H1 (cell line): ENCODE measurements around the gene ZNF592. TPM values are rescaled to one million over a fixed set of nuclear protein-coding genes. Genes with fewer than 3 reads are reported as not detected.

Experiments used
- CTCF ChIA-PET: fragments of 300-600 bp; sonication (Branson Sonifier 250); formaldehyde crosslinking; loops from one replicate; lab custom pipeline; 2021; ENCODE audit not compliant: partially characterized antibody; lab: Charles Lee
- POLR2A ChIA-PET: fragments of 300-600 bp; sonication (Branson Sonifier 250); formaldehyde crosslinking; loops from one replicate; lab custom pipeline; 2021; ENCODE audit warnings: inconsistent platforms; ENCODE audit not compliant: partially characterized antibody; lab: Charles Lee
- DNase-seq, 2 experiments: peaks; one replicate each; pipeline versions ENCODE4 v3.0.0 to v3.0.0-alpha.2; 2010 to 2022; ENCODE audit warnings: low spot score in 2 of 2, low read depth in 1 of 2, mixed read lengths in 1 of 2
- FAIRE-seq: peaks from 2 replicates; lab custom pipeline; 2011; peaks lifted over from hg19 to GRCh38; lab: Jason Lieb, UNC
- H2AFZ ChIP-seq: 2 replicates; pipeline ENCODE4 v1.8.1; 2012; ENCODE audit warnings: low read length, inconsistent platforms
- H2AK5ac ChIP-seq: 2 replicates; pipeline ENCODE4 v1.6.1; 2013; ENCODE audit warnings: low read depth, low read length
- H2BK120ac ChIP-seq: replicated peaks from 2 replicates; pipeline ENCODE3; 2013; ENCODE audit warnings: low read depth, low read length, inconsistent platforms
- H2BK12ac ChIP-seq: 2 replicates; pipeline ENCODE4 v1.6.1; 2013; ENCODE audit warnings: low read depth, low read length
- H2BK15ac ChIP-seq: 2 replicates; pipeline ENCODE4 v1.6.1; 2013; ENCODE audit warnings: low read length
- H2BK20ac ChIP-seq: 2 replicates; pipeline ENCODE4 v1.6.1; 2013; ENCODE audit warnings: low read length
- H2BK5ac ChIP-seq: 2 replicates; pipeline ENCODE4 v1.6.1; 2013; ENCODE audit warnings: low read depth, low read length
- H3K14ac ChIP-seq: 2 replicates; pipeline ENCODE4 v1.6.1; 2013; ENCODE audit warnings: inconsistent platforms; ENCODE audit not compliant: insufficient read length
- H3K18ac ChIP-seq: 2 replicates; pipeline ENCODE4 v1.6.1; 2013; ENCODE audit warnings: low read length; ENCODE audit errors: extremely low read depth
- H3K23ac ChIP-seq: 2 replicates; pipeline ENCODE4 v1.6.1; 2013; ENCODE audit warnings: inconsistent platforms; ENCODE audit not compliant: insufficient read length
- H3K23me2 ChIP-seq: 2 replicates; pipeline ENCODE4 v1.6.1; 2013; ENCODE audit warnings: low read depth, low read length
- H3K27ac ChIP-seq: 2 replicates; pipeline ENCODE4 v1.6.1; 2011; ENCODE audit warnings: low read depth, low read length, inconsistent platforms
- H3K27me3 ChIP-seq, 4 experiments: replicated peaks in 1 of 4; 1 replicate in 1 of 4; 2 replicates in 3 of 4; pipeline versions ENCODE4 v1.6.1 to v1.8.1; 2011 to 2013; ENCODE audit warnings: low read length in 3 of 4, mild to moderate bottlenecking in 3 of 4, inconsistent platforms in 2 of 4, mixed read lengths in 2 of 4, moderate library complexity in 1 of 4; ENCODE audit not compliant: control insufficient read depth in 3 of 4, insufficient read depth in 3 of 4; ENCODE audit errors: extremely low read depth in 1 of 4
- H3K36me3 ChIP-seq, 4 experiments: 2 replicates each; pipeline versions ENCODE4 v1.6.1 to v1.8.1; 2011 to 2013; ENCODE audit warnings: mild to moderate bottlenecking in 4 of 4, low read length in 3 of 4, moderate library complexity in 2 of 4, control low read depth in 1 of 4, inconsistent platforms in 1 of 4; ENCODE audit not compliant: insufficient read depth in 4 of 4, control insufficient read depth in 2 of 4
- H3K4ac ChIP-seq: replicated peaks from 2 replicates; pipeline ENCODE3; 2013; ENCODE audit warnings: low read length, low read depth, mixed read lengths, inconsistent platforms; ENCODE audit not compliant: insufficient read length
- H3K4me1 ChIP-seq, 4 experiments: replicated peaks in 1 of 4; 1 replicate in 1 of 4; 2 replicates in 3 of 4; pipeline versions ENCODE4 v1.6.1 to v1.8.1; 2011 to 2013; ENCODE audit warnings: low read length in 3 of 4, inconsistent platforms in 2 of 4, mixed read lengths in 1 of 4; ENCODE audit not compliant: insufficient read depth in 4 of 4, control insufficient read depth in 3 of 4
- H3K4me2 ChIP-seq, 2 experiments: 2 replicates each; pipeline versions ENCODE4 v1.6.1 to v1.8.1; 2011 to 2013; ENCODE audit warnings: low read depth in 2 of 2, low read length in 2 of 2, control low read depth in 1 of 2, inconsistent platforms in 1 of 2, mild to moderate bottlenecking in 1 of 2; ENCODE audit not compliant: insufficient read depth in 1 of 2
- H3K4me3 ChIP-seq, 4 experiments: fragments of 200-600, 300-600 bp in 1 of 4; sonication (generic), shearing (Covaris generic), sonication (Bioruptor Twin) in 1 of 4; 2 replicates each; pipeline versions ENCODE4 v1.5.1 to v1.8.1; 2011 to 2016; ENCODE audit warnings: low read length in 4 of 4, low read depth in 3 of 4, control low read depth in 2 of 4, inconsistent platforms in 2 of 4, mild to moderate bottlenecking in 2 of 4, mixed read lengths in 1 of 4, moderate library complexity in 1 of 4; ENCODE audit not compliant: insufficient read depth in 2 of 4; ENCODE audit errors: extremely low read depth in 1 of 4
- H3K56ac ChIP-seq: replicated peaks from 2 replicates; pipeline ENCODE3; 2013; ENCODE audit warnings: low read depth, mild to moderate bottlenecking, mixed read lengths, low read length, inconsistent platforms; ENCODE audit not compliant: insufficient read length
- H3K79me1 ChIP-seq: 2 replicates; pipeline ENCODE4 v1.6.1; 2013; ENCODE audit warnings: low read depth, low read length, control low read depth
- H3K79me2 ChIP-seq, 2 experiments: 2 replicates each; pipeline versions ENCODE4 v1.6.1 to v1.8.1; 2012 to 2013; ENCODE audit warnings: low read length in 2 of 2, mild to moderate bottlenecking in 2 of 2, inconsistent platforms in 1 of 2; ENCODE audit not compliant: insufficient read depth in 2 of 2, control insufficient read depth in 1 of 2
- H3K9ac ChIP-seq, 4 experiments: replicated peaks in 1 of 4; 1 replicate in 1 of 4; 2 replicates in 3 of 4; pipeline versions ENCODE4 v1.6.1 to v1.8.1; 2011 to 2013; ENCODE audit warnings: low read depth in 3 of 4, low read length in 3 of 4, control low read depth in 2 of 4, mild to moderate bottlenecking in 2 of 4, moderate library complexity in 2 of 4, inconsistent platforms in 1 of 4; ENCODE audit errors: extremely low read depth in 1 of 4
- H3K9me3 ChIP-seq, 2 experiments: 2 replicates each; pipeline versions ENCODE4 v1.6.1 to v1.8.1; 2012 to 2013; ENCODE audit warnings: mild to moderate bottlenecking in 2 of 2, moderate library complexity in 2 of 2, control low read depth in 1 of 2, inconsistent platforms in 1 of 2, low read depth in 1 of 2, low read length in 1 of 2, mixed read lengths in 1 of 2; ENCODE audit not compliant: insufficient read depth in 2 of 2
- H4K20me1 ChIP-seq, 2 experiments: replicated peaks in 1 of 2; 2 replicates each; pipeline versions ENCODE3 to v1.8.1; 2011 to 2013; ENCODE audit warnings: inconsistent platforms in 2 of 2, low read length in 2 of 2, mild to moderate bottlenecking in 1 of 2; ENCODE audit not compliant: insufficient read depth in 2 of 2, control insufficient read depth in 1 of 2
- H4K5ac ChIP-seq: 2 replicates; pipeline ENCODE4 v1.6.1; 2013; ENCODE audit warnings: low read length, low read depth, mixed read lengths, inconsistent platforms; ENCODE audit not compliant: insufficient read length
- H4K8ac ChIP-seq: 2 replicates; pipeline ENCODE4 v1.8.0; 2013; ENCODE audit warnings: mild to moderate bottlenecking, moderate library complexity, low read length, inconsistent platforms; ENCODE audit not compliant: insufficient read depth; ENCODE audit errors: extremely low read depth
- H4K91ac ChIP-seq: replicated peaks from 2 replicates; pipeline ENCODE3; 2013; ENCODE audit warnings: low read length, mixed read lengths, inconsistent platforms; ENCODE audit not compliant: insufficient read length
- CBX5 ChIP-seq: fragments of 300-800, 300-1000 bp; sonication (generic); IDR thresholded peaks from 2 replicates; pipeline ENCODE4 v1.7.1; 2016; ENCODE audit warnings: antibody characterized with exemption, low read length, low read depth
- CEBPB ChIP-seq: IDR thresholded peaks from 2 replicates; pipeline ENCODE4 v1.6.1; 2012; ENCODE audit warnings: low read depth, low read length
- CREB1 ChIP-seq: IDR thresholded peaks from 2 replicates; pipeline ENCODE4 v1.6.1; 2012; ENCODE audit warnings: inconsistent platforms
- KDM4A ChIP-seq: IDR thresholded peaks from one replicate; pipeline ENCODE4 v1.7.1; 2012; ENCODE audit warnings: low read depth, mild to moderate bottlenecking, moderate library complexity, low read length, inconsistent platforms; ENCODE audit not compliant: severe bottlenecking
- NRF1 ChIP-seq: IDR thresholded peaks from 2 replicates; pipeline ENCODE4 v1.6.1; 2011; ENCODE audit warnings: mild to moderate bottlenecking, low read depth, low read length, improper control_type of control experiment
- POLR2A ChIP-seq, 2 experiments: IDR thresholded peaks; 1 replicate in 1 of 2; 2 replicates in 1 of 2; pipeline ENCODE4 v1.6.1; 2011; ENCODE audit warnings: low read depth in 2 of 2, low read length in 2 of 2, mild to moderate bottlenecking in 2 of 2; ENCODE audit errors: control extremely low read depth in 1 of 2
- POU5F1 ChIP-seq: IDR thresholded peaks from 2 replicates; pipeline ENCODE4 v1.6.1; 2011; ENCODE audit warnings: low read depth, mild to moderate bottlenecking, low read length, moderate library complexity
- RFX5 ChIP-seq: IDR thresholded peaks from 2 replicates; pipeline ENCODE4 v1.6.1; 2011; ENCODE audit warnings: low read depth, low read length, improper control_type of control experiment, borderline replicate concordance
- RNF2 ChIP-seq: fragments of 200-900, 300-1000 bp; sonication (generic); IDR thresholded peaks from 2 replicates; pipeline ENCODE4 v1.7.1; 2016; ENCODE audit warnings: borderline replicate concordance, low read depth, mild to moderate bottlenecking, antibody characterized with exemption, low read length; ENCODE audit not compliant: poor library complexity, severe bottlenecking; ENCODE audit errors: missing control alignments
- SAP30 ChIP-seq: fragments of 300-600 bp; sonication (generic); IDR thresholded peaks from 2 replicates; pipeline ENCODE4 v1.7.1; 2012; ENCODE audit warnings: low read length, moderate library complexity, mild to moderate bottlenecking, inconsistent platforms; ENCODE audit not compliant: insufficient read depth, insufficient replicate concordance
- SIRT6 ChIP-seq: IDR thresholded peaks from one replicate; pipeline ENCODE4 v1.7.1; 2012; ENCODE audit warnings: low read length, inconsistent platforms
- SIX5 ChIP-seq: IDR thresholded peaks from 2 replicates; pipeline ENCODE4 v1.6.1; 2011; ENCODE audit warnings: mild to moderate bottlenecking, low read depth, low read length
- SP1 ChIP-seq: IDR thresholded peaks from 2 replicates; pipeline ENCODE4 v1.6.1; 2011; ENCODE audit warnings: low read depth, low read length
- TAF7 ChIP-seq: optimal IDR thresholded peaks from 2 replicates; pipeline ENCODE3; 2011; ENCODE audit warnings: low read depth, mild to moderate bottlenecking, inconsistent platforms, low read length, moderate library complexity, borderline replicate concordance
- ZNF274 ChIP-seq: IDR thresholded peaks from 2 replicates; pipeline ENCODE4 v1.7.0; 2012; ENCODE audit warnings: low read length, borderline replicate concordance; ENCODE audit errors: extremely low read depth
- polyA plus RNA-seq, 7 experiments: library from polyadenylated mRNA; depleted of rRNA in 3 of 7; stranded (reverse) in 5 of 7; unstranded in 2 of 7; fragments of >200 nt in 5 of 7; fragments of 200-250 nt in 2 of 7; gene quantifications; 1 replicate in 5 of 7; 2 replicates in 1 of 7; 4 replicates in 1 of 7; pipeline versions ENCODE4 v1.2.1 to v1.2.3, GENCODE V29; 2011 to 2013; ENCODE audit warnings: missing spikeins in 2 of 7, mixed read lengths in 2 of 7
- total RNA-seq: library from RNA; stranded (reverse); fragmentation: NEBNext Ultra II Directional; extraction: Animal tissue kit (Norgen Biotek cat#: 25700); gene quantifications from 2 replicates; pipeline ENCODE4 v1.2.1, GENCODE V29; 2021
- TF ChIP-seq, protein P1 (sequence below): IDR thresholded peaks from 2 replicates; pipeline ENCODE4 v1.6.1; 2011; ENCODE audit warnings: low read depth, mild to moderate bottlenecking, low read length; ENCODE audit not compliant: insufficient read depth

The ZNF592 gene
- total and polyA plus RNA-seq, 2 of the 8 experiments (the other 6 are each of a cell fraction or from before 2014, with no cell fraction given), result 14.2 to 33.0 TPM

- no peak overlapping the region for H3K23ac ChIP-seq
- H3K4me2 ChIP-seq, result no peak overlapping the region
- no peak overlapping the region for H2AK5ac ChIP-seq
- H3K23me2 ChIP-seq, result no peaks in the 10 kb centered on the region
- no peak overlapping the region for H4K91ac ChIP-seq
- no peaks in the 10 kb centered on the region for H3K36me3 ChIP-seq
- H3K4ac ChIP-seq, result no peak overlapping the region
- no peak overlapping the region for H2BK20ac ChIP-seq
- H2BK120ac ChIP-seq, result no peak overlapping the region
- H2BK5ac ChIP-seq, result no peak overlapping the region
- POLR2A ChIA-PET, result interaction anchor here (0.7 to 2.4 kb wide), 2 partner anchors 10 to 47 kb away, joined by 3 to 11 read pairs; no protein-coding TSS in a partner anchor
- H4K20me1 ChIP-seq, result no peaks in the 10 kb centered on the region
- CTCF ChIA-PET, result interaction anchor here (1.4 to 1.9 kb wide), 4 partner anchors 12 to 213 kb away, joined by 3 to 6 read pairs (median 4); no protein-coding TSS in a partner anchor
- no peak overlapping the region for H4K8ac ChIP-seq
- no peak overlapping the region for H3K27ac ChIP-seq
- no peak overlapping the region for H3K56ac ChIP-seq
- no peak overlapping the region for H2BK15ac ChIP-seq
- DNase-seq, result no peak
- no peak for FAIRE-seq
- no peak overlapping the region for H3K4me3 ChIP-seq
- peaks cover 0 to 3% (median 2%) of the 10 kb centered on the region in 4 experiments; a peak in 4 of 7 replicates for H3K4me1 ChIP-seq
- H3K27me3 ChIP-seq, result peaks cover 0 to 3% (median 0%) of the 10 kb centered on the region in 4 experiments; a peak in 2 of 7 replicates
- H3K9ac ChIP-seq, result no peak overlapping the region
- no peaks in the 10 kb centered on the region for H3K79me2 ChIP-seq
- no peaks in the 10 kb centered on the region for H3K79me1 ChIP-seq
- H3K14ac ChIP-seq, result no peak overlapping the region
- H2AFZ ChIP-seq, result no peak overlapping the region
- H3K9me3 ChIP-seq, result no peaks in the 10 kb centered on the region
- no peak overlapping the region for H4K5ac ChIP-seq
- no peak overlapping the region for H3K18ac ChIP-seq
- no peak overlapping the region for H2BK12ac ChIP-seq
- no peak for TF ChIP-seq SAP30
- no peak for TF ChIP-seq KDM4A
- TF ChIP-seq SP1, result no peak
- TF ChIP-seq SIX5, result no peak
- TF ChIP-seq TAF7, result no peak
- no peak for TF ChIP-seq RNF2
- TF ChIP-seq NRF1, result no peak
- TF ChIP-seq, protein P1, sequence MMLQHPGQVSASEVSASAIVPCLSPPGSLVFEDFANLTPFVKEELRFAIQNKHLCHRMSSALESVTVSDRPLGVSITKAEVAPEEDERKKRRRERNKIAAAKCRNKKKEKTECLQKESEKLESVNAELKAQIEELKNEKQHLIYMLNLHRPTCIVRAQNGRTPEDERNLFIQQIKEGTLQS, result no peak
- TF ChIP-seq CEBPB, result no peak
- no peak for TF ChIP-seq POU5F1
- no peak for TF ChIP-seq CBX5
- no peak for TF ChIP-seq CREB1
- no peak for TF ChIP-seq SIRT6
- no peak for TF ChIP-seq POLR2A (IDR thresholded peaks at IDR 0.05; ENCODE audit: control extremely low read depth in 1 of 2, low read depth in 2 of 2, low read length in 2 of 2)
- TF ChIP-seq ZNF274, result no peak
- no peak for TF ChIP-seq RFX5
Observed at GRCh38 chr15:84811828-84812227, 63.4 kb downstream of the ZNF592 start.
